Measurements from ENCODE around the gene RAP1A.

DNA sequence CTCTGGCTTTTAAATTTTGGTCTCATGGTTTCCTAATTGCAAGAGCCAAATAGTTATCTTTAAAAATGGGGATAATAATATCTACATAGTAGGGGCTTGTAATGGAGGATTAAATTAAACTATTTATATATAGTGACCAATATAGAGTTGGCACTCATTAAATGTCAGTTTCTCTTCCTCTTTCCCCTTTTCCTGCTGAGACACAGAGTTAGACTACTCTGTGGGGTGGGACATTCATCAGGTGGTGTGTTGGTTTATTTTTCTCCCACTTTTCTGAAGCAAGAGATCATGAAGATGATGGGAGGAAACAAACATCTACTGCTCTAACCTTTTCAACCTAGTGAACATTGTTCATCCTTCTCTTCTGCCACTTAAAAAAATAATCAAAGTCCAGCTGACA, 17.3 kb upstream of the RAP1A start:
- TF ChIP-seq, protein P1, sequence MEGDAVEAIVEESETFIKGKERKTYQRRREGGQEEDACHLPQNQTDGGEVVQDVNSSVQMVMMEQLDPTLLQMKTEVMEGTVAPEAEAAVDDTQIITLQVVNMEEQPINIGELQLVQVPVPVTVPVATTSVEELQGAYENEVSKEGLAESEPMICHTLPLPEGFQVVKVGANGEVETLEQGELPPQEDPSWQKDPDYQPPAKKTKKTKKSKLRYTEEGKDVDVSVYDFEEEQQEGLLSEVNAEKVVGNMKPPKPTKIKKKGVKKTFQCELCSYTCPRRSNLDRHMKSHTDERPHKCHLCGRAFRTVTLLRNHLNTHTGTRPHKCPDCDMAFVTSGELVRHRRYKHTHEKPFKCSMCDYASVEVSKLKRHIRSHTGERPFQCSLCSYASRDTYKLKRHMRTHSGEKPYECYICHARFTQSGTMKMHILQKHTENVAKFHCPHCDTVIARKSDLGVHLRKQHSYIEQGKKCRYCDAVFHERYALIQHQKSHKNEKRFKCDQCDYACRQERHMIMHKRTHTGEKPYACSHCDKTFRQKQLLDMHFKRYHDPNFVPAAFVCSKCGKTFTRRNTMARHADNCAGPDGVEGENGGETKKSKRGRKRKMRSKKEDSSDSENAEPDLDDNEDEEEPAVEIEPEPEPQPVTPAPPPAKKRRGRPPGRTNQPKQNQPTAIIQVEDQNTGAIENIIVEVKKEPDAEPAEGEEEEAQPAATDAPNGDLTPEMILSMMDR (IDR thresholded peaks at IDR 0.05; ENCODE audit: extremely low read depth in 1 of 2, insufficient read depth in 1 of 2, low read depth in 1 of 2, low read length in 2 of 2), result no peak
- TF ChIP-seq, protein P2, sequence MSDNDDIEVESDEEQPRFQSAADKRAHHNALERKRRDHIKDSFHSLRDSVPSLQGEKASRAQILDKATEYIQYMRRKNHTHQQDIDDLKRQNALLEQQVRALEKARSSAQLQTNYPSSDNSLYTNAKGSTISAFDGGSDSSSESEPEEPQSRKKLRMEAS (IDR thresholded peaks at IDR 0.05; ENCODE audit: insufficient read depth, insufficient read length), result no peak
- TF ChIP-seq POLR2A (IDR thresholded peaks at IDR 0.05; ENCODE audit: low read depth, low read length), result no peak
- TF ChIP-seq EZH2 (IDR thresholded peaks at IDR 0.05; ENCODE audit: borderline replicate concordance, low read depth, low read length, severe bottlenecking), result no peak
- no peak for TF ChIP-seq POLR2AphosphoS5 (IDR thresholded peaks at IDR 0.05; ENCODE audit: insufficient read depth, low read depth, low read length)
- TF ChIP-seq JUN (IDR thresholded peaks at IDR 0.05; ENCODE audit: borderline replicate concordance, insufficient read depth, insufficient read length, low read depth), result no peak
- TF ChIP-seq FOS (IDR thresholded peaks at IDR 0.05; ENCODE audit: borderline replicate concordance, insufficient read depth, low read length), result no peak
- TF ChIP-seq MYC (IDR thresholded peaks at IDR 0.05; ENCODE audit: low read depth, low read length), result no peak
